DND-41 (cell line): Measurements from ENCODE around the gene C1QB.

Source experiments
- EZH2 ChIP-seq: IDR thresholded peaks from 3 replicates; pipeline ENCODE4 v1.6.1; 2012; ENCODE audit warnings: borderline replicate concordance, low read depth, mild to moderate bottlenecking, moderate library complexity, low read length, inconsistent platforms; ENCODE audit not compliant: severe bottlenecking
- TF ChIP-seq, protein P1 (sequence below): IDR thresholded peaks from 2 replicates; pipeline ENCODE4 v1.5.1; 2012; ENCODE audit warnings: borderline replicate concordance, low read length, moderate library complexity, mild to moderate bottlenecking; ENCODE audit not compliant: poor library complexity, severe bottlenecking; ENCODE audit errors: extremely low read depth

DNA sequence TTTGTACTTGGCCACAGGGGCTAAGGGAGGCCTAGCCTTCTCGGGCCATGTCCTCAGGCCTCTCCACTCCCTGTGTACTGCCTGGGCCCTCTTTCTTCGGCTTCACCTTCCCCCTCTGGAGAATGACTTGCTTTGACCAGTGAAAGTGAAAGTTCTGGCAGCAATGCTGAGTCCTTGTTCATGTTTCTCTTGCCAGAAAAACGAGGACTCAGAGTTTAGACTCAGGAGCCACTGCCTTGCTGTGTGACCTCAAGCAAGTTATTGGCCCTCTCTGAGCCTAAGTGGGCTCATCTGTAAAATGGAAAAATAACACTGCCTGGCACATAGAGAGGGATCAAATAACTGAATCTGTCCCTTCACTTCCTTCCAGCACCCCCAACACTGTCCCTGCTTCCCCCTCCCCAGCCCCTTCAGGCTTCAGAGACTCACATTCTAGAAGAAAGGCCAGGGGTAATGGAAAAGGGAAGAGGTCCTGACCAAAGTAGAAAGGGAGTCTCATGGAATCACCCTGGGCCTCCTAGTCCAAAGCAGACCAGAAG lies 15.1 kb upstream of the C1QB start:
- no peak for TF ChIP-seq EZH2
- TF ChIP-seq, protein P1, sequence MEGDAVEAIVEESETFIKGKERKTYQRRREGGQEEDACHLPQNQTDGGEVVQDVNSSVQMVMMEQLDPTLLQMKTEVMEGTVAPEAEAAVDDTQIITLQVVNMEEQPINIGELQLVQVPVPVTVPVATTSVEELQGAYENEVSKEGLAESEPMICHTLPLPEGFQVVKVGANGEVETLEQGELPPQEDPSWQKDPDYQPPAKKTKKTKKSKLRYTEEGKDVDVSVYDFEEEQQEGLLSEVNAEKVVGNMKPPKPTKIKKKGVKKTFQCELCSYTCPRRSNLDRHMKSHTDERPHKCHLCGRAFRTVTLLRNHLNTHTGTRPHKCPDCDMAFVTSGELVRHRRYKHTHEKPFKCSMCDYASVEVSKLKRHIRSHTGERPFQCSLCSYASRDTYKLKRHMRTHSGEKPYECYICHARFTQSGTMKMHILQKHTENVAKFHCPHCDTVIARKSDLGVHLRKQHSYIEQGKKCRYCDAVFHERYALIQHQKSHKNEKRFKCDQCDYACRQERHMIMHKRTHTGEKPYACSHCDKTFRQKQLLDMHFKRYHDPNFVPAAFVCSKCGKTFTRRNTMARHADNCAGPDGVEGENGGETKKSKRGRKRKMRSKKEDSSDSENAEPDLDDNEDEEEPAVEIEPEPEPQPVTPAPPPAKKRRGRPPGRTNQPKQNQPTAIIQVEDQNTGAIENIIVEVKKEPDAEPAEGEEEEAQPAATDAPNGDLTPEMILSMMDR, result no peak
